GM12872 (cell line): Measurements from ENCODE around the gene ALDH16A1.

Experiments
- CTCF ChIP-seq: IDR thresholded peaks from 3 replicates; pipeline ENCODE4 v1.5.1; 2011; ENCODE audit warnings: low read depth, mild to moderate bottlenecking, low read length, moderate library complexity; ENCODE audit not compliant: insufficient read depth

The ALDH16A1 gene

GRCh38 chr19:49455773-49456172 is 2.7 kb downstream of the ALDH16A1 start:
- TF ChIP-seq CTCF, result no peak

GRCh38 chr19:49456326-49456725 is 3.3 kb downstream of the ALDH16A1 start:
- no peak for TF ChIP-seq CTCF

GRCh38 chr19:49458567-49458903 is 5.5 kb downstream of the ALDH16A1 start:
- TF ChIP-seq CTCF, result no peak

GRCh38 chr19:49459388-49459787 is 6.4 kb downstream of the ALDH16A1 start:
- no peak for TF ChIP-seq CTCF

- TF ChIP-seq CTCF, result no peak
These were observed 8.6 kb downstream of the ALDH16A1 start for GRCh38 chr19:49461656-49462055.

- TF ChIP-seq CTCF, result no peak
These were observed 9.5 kb downstream of the ALDH16A1 start for GRCh38 chr19:49462492-49462891.

GRCh38 chr19:49463960-49464740 is 11.1 kb downstream of the ALDH16A1 start:
- no peak for TF ChIP-seq CTCF
